NT2/D1 (cell line): ENCODE measurements around the gene CD69.

ENCODE experiments used
- SUZ12 ChIP-seq: IDR thresholded peaks from 2 replicates; pipeline ENCODE4 v1.6.1; 2011; ENCODE audit not compliant: insufficient read length, insufficient read depth; ENCODE audit errors: extremely low read depth
- YY1 ChIP-seq: IDR thresholded peaks from 2 replicates; pipeline ENCODE4 v1.6.1; 2011; ENCODE audit not compliant: insufficient read length, insufficient read depth
- ZNF274 ChIP-seq: IDR thresholded peaks from 2 replicates; pipeline ENCODE4 v1.6.1; 2011; ENCODE audit warnings: mild to moderate bottlenecking, low read depth, low read length

DNA sequence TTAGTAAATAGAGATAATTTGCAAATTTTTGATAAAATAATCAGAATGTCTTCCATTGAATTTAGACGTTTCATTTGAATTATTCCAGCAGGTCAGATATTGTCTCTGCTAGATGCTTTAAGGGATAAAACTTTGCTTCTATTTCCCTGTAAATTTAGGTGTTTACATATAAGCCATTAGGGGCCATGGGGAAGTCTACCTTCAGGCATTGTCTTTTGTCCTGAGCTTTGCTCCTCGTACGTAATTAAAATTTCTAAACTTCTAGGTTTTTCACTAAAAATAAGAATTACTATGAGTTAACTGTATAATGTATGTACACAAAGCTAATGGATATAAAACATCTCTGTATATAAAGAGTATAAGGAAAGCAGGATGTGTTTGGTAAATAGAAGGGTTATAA, 24.1 kb upstream of the CD69 start:
- TF ChIP-seq SUZ12 (no peak), ZNF274 (no peak), YY1 (no peak)
